WERI-Rb-1 (cell line): Measurements from ENCODE around the gene MAN2A1.
"Not testable (repeated sequence)": the region's sequence is repeated elsewhere in the genome, so short reads cannot be mapped to it uniquely, and the experiment has no call there.

Experiments used
- DNase-seq: peaks from one replicate; pipeline ENCODE4 v3.0.0-alpha.2; 2020
- H3K27ac ChIP-seq: fragments of 250-450 bp; sonication (Bioruptor Pico); 2 replicates; pipeline ENCODE4 v1.5.1; 2020; ENCODE audit warnings: mild to moderate bottlenecking, moderate library complexity
- H3K27me3 ChIP-seq: fragments of 250-450 bp; sonication (Bioruptor Pico); 2 replicates; pipeline ENCODE4 v1.5.1; 2021; ENCODE audit warnings: mild to moderate bottlenecking, low read depth, moderate library complexity; ENCODE audit not compliant: insufficient read depth, severe bottlenecking
- H3K36me3 ChIP-seq: fragments of 250-450 bp; sonication (Bioruptor Pico); 2 replicates; pipeline ENCODE4 v1.5.1; 2020; ENCODE audit warnings: mild to moderate bottlenecking, moderate library complexity
- H3K4me3 ChIP-seq: 2 replicates; pipeline ENCODE4 v1.5.1; 2011; ENCODE audit warnings: low read depth, mild to moderate bottlenecking, control low read depth, low read length
- H3K9me3 ChIP-seq: fragments of 250-450 bp; sonication (Bioruptor Pico); 2 replicates; pipeline ENCODE4 v1.5.1; 2021; ENCODE audit warnings: mild to moderate bottlenecking, moderate library complexity; ENCODE audit not compliant: severe bottlenecking
- CTCF ChIP-seq: IDR thresholded peaks from 2 replicates; pipeline ENCODE4 v1.5.1; 2011; ENCODE audit warnings: low read depth, mild to moderate bottlenecking, control low read depth, inconsistent platforms, low read length

The MAN2A1 gene

GRCh38 chr5:109878887-109879286 lies 189.2 kb downstream of the MAN2A1 start:
- Histone ChIP-seq H3K9me3 (no peaks in the 10 kb centered on the region), H3K27ac (no peak overlapping the region), H3K4me3 (no peak overlapping the region), H3K36me3 (no peaks in the 10 kb centered on the region), H3K27me3 (no peaks in the 10 kb centered on the region)
- no peak for DNase-seq
- TF ChIP-seq CTCF, result no peak

GRCh38 chr5:109880907-109881685 lies 191.4 kb downstream of the MAN2A1 start:
- Histone ChIP-seq H3K4me3 (no peak overlapping the region), H3K27me3 (no peaks in the 10 kb centered on the region), H3K36me3 (no peaks in the 10 kb centered on the region), H3K9me3 (peaks cover 3% of the 10 kb centered on the region), H3K27ac (no peak overlapping the region)
- no peak for DNase-seq
- TF ChIP-seq CTCF, result no peak

DNA sequence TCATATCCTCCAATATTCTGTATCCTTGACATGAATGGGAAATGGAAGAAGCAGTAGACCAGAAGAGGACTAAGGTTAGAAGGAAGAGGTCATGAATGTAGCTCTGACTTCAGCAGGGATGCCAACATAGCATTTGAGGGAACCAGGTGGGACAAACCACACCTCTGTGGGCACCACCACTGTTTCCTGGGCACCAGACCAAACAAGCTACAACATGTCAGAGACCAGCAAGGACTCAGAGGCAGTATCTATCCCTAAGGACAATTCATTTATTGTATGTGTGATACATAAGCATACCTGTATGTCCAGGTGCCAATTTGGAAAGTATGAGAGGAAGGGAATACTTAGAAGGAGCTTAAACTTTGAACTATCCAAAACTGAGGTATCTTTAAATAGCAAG lies 192.8 kb downstream of the MAN2A1 start:
- Histone ChIP-seq H3K4me3 (no peak overlapping the region), H3K36me3 (no peaks in the 10 kb centered on the region), H3K9me3 (peaks cover 3% of the 10 kb centered on the region), H3K27ac (no peak overlapping the region), H3K27me3 (no peaks in the 10 kb centered on the region)
- TF ChIP-seq CTCF, result no peak
- no peak for DNase-seq

- no peaks in the 10 kb centered on the region for H3K36me3 ChIP-seq
- DNase-seq, result no peak
- H3K27me3 ChIP-seq, result no peaks in the 10 kb centered on the region
- TF ChIP-seq CTCF, result no peak
- no peak overlapping the region for H3K4me3 ChIP-seq
- peaks cover 3% of the 10 kb centered on the region for H3K9me3 ChIP-seq
- H3K27ac ChIP-seq, result no peak overlapping the region
Observed at GRCh38 chr5:109884676-109885075, 194.9 kb downstream of the MAN2A1 start.

GRCh38 chr5:109885205-109885604 lies 195.5 kb downstream of the MAN2A1 start:
- Histone ChIP-seq H3K36me3 (no peaks in the 10 kb centered on the region), H3K9me3 (peaks cover 3% of the 10 kb centered on the region), H3K27ac (no peak overlapping the region), H3K27me3 (no peaks in the 10 kb centered on the region), H3K4me3 (no peak overlapping the region)
- no peak for DNase-seq
- TF ChIP-seq CTCF, result no peak

- Histone ChIP-seq H3K27ac (no peak overlapping the region), H3K27me3 (no peaks in the 10 kb centered on the region), H3K4me3 (no peak overlapping the region), H3K9me3 (peaks cover 3% of the 10 kb centered on the region), H3K36me3 (no peaks in the 10 kb centered on the region)
- DNase-seq, result no peak
- no peak for TF ChIP-seq CTCF
Observed at GRCh38 chr5:109888989-109889388, 199.3 kb downstream of the MAN2A1 start.

DNA sequence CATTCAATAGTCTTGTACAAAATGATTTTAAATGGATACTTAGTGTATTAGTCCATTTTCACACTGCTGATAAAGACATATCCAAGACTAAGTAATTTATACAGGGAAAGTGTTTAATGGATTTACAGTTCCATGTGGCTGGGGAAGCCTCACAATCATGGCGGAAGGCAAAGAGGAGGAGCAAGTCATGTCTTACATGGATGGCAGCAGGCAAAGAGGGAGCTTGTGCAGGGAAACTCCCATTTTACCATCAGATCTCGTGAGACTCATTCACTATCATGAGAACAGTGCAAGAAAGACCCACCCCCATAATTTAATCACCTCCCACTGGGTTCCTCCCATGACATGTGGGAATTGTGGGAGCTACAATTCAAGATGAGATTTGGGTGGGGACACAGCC lies 203.5 kb downstream of the MAN2A1 start:
- H3K27me3 ChIP-seq, H3K9me3 ChIP-seq, H3K36me3 ChIP-seq, H3K4me3 ChIP-seq, DNase-seq, H3K27ac ChIP-seq: not testable (repeated sequence)
